Measurements from ENCODE around the gene SH3TC1. TPM values are rescaled to one million over a fixed set of nuclear protein-coding genes. Genes with fewer than 3 reads are reported as not detected.

Gene SH3TC1
- total and polyA plus RNA-seq, 12 donors: 1.5 to 58.7 (median 22.0) TPM

GRCh38 chr4:8180310-8181093 is 18.6 kb upstream of the SH3TC1 start:
- Histone ChIP-seq H3K4me3 (no peak overlapping the region), H3K27ac (no peak overlapping the region), H3K4me1 (replicated peaks in 1 of 2) (peaks cover 6 to 21% of the 10 kb centered on the region in 2 donors), H3K27me3 (no peaks in the 10 kb centered on the region), H3K36me3 (replicated peaks in 1 of 2) (no peaks in the 10 kb centered on the region), H3K9me3 (replicated peaks in 1 of 3) (no peaks in the 10 kb centered on the region)
- TF ChIP-seq POLR2A (IDR thresholded peaks at IDR 0.05) (no peak), CTCF (IDR thresholded peaks at IDR 0.05) (no peak)
- intact Hi-C loops (cut with DNase I): no loop called here
- WGBS, 4 donors: 69 to 84% (median 76%) methylated on average over 8 of the region's 8 CpGs
- no peak for DNase-seq

GRCh38 chr4:8181119-8181518 is 18.0 kb upstream of the SH3TC1 start:
- H3K27ac ChIP-seq: no peak overlapping the region
- no peaks in the 10 kb centered on the region for H3K9me3 ChIP-seq (replicated peaks in 1 of 3)
- H3K36me3 ChIP-seq (replicated peaks in 1 of 2): no peaks in the 10 kb centered on the region
- H3K4me3 ChIP-seq: no peak overlapping the region
- WGBS, 4 donors: 86 to 92% (median 91%) methylated on average over 6 of the region's 6 CpGs
- H3K27me3 ChIP-seq: no peaks in the 10 kb centered on the region
- DNase-seq: no peak
- H3K4me1 ChIP-seq (replicated peaks in 1 of 2): peaks cover 6 to 21% of the 10 kb centered on the region in 2 donors
- intact Hi-C loops (cut with DNase I): no loop called here
- TF ChIP-seq CTCF (IDR thresholded peaks at IDR 0.05): no peak
- no peak for TF ChIP-seq POLR2A (IDR thresholded peaks at IDR 0.05)

GRCh38 chr4:8181844-8182243 is 17.2 kb upstream of the SH3TC1 start:
- intact Hi-C loops (cut with DNase I): no loop called here
- WGBS, 4 donors: 38 to 60% (median 55%) methylated on average over 3 to 7 of the region's 7 CpGs
- Histone ChIP-seq H3K4me3 (no peak overlapping the region), H3K27me3 (no peaks in the 10 kb centered on the region), H3K4me1 (replicated peaks in 1 of 2) (peaks cover 6 to 17% of the 10 kb centered on the region in 2 donors), H3K27ac (peak overlapping the region in 1 of 5 donors; percentile 34), H3K9me3 (replicated peaks in 1 of 3) (no peaks in the 10 kb centered on the region), H3K36me3 (replicated peaks in 1 of 2) (no peaks in the 10 kb centered on the region)
- TF ChIP-seq POLR2A (IDR thresholded peaks at IDR 0.05) (no peak), CTCF (IDR thresholded peaks at IDR 0.05) (no peak)
- peak in 2 of 7 donors; percentile 76 to 77 for DNase-seq

GRCh38 chr4:8182294-8182693 is 16.8 kb upstream of the SH3TC1 start:
- no peak overlapping the region for H3K4me3 ChIP-seq
- no peaks in the 10 kb centered on the region for H3K27me3 ChIP-seq
- peak overlapping the region in 1 of 5 donors; percentile 34 for H3K27ac ChIP-seq
- TF ChIP-seq CTCF (IDR thresholded peaks at IDR 0.05) (no peak), POLR2A (IDR thresholded peaks at IDR 0.05) (no peak)
- H3K4me1 ChIP-seq (replicated peaks in 1 of 2): peaks cover 6 to 13% of the 10 kb centered on the region in 2 donors
- WGBS, 4 donors: 86 to 95% (median 89%) methylated on average over 4 to 11 of the region's 11 CpGs
- intact Hi-C loops (cut with DNase I): no loop called here
- H3K36me3 ChIP-seq (replicated peaks in 1 of 2): no peaks in the 10 kb centered on the region
- no peaks in the 10 kb centered on the region for H3K9me3 ChIP-seq (replicated peaks in 1 of 3)
- no peak for DNase-seq

Data from adrenal gland (tissue), 12 donors.